ENCODE measurements around the gene CBR3. TPM values are rescaled to one million over a fixed set of nuclear protein-coding genes. Genes with fewer than 3 reads are reported as not detected.
"Not testable (repeated sequence)": the region's sequence is repeated elsewhere in the genome, so short reads cannot be mapped to it uniquely, and the experiment has no call there.

CBR3 gene
- total RNA-seq, 1 experiment from 2014 or later, result 1.6 TPM

DNA sequence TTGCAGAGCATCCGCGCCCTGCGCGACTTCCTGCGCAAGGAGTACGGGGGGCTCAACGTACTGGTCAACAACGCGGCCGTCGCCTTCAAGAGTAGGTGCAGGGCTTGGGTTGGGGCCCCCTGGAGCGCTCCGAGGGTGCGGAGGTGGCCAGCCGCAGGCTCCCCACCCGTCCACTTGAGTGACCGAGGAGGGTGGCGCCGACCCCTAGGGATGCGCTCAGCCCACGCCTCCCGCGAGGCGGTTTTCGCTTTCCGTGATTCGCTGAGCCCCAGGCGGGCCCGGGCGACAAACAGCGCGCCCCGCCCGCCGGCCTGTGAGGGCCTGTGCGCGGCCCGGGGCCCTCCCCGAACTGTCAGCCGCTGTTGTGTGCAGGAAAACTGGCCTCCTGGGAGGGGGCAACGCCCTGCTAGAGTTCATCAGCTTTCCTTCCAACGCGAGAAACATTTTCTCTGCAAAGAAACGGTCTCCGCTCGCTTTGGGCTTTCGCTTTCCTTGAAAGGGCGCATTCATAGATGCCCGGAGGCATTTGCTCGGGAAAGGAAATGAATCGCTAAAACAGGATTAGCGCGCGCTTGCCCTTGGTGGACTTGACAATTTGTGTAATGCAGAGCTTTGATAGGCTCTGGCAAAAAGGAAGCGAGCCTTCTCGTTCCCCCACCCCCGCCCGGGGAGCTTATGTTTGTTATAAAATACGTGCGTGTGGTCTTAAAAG, 668 bp downstream of the CBR3 start:
- DNase-seq (ENCODE audit: low read depth, low spot score) (no peak), ATAC-seq (peak; percentile 86)
- intact Hi-C loops (cut with micrococcal nuclease; ENCODE audit: unreplicated experiment) (no loop called here), in situ Hi-C loops (cut with HindIII; ENCODE audit: low pct_unique_long_range_greater_than_20kb, low sequenced_read_pairs) (no loop called here)
- POLR2A ChIA-PET, result interaction anchor here (0.6 kb wide), 1 partner anchor 759 kb away, joined by 3 read pairs; no protein-coding TSS in a partner anchor
- Histone ChIP-seq H3K9me3 (ENCODE audit: control insufficient read depth, insufficient read depth, low read depth, low read length) (no peaks in the 10 kb centered on the region), H3K36me3 (ENCODE audit: control insufficient read depth, insufficient read depth, low read length) (no peaks in the 10 kb centered on the region), H3K4me1 (ENCODE audit: control insufficient read depth, insufficient read depth, low read length) (peaks cover 5% of the 10 kb centered on the region; the same call in 1 of the 2 replicates), H3K27me3 (ENCODE audit: control insufficient read depth, insufficient read depth, low read length) (no peaks in the 10 kb centered on the region), H3K4me3 (ENCODE audit: low read depth in 2 of 2, low read length in 2 of 2) (peak overlapping the region; percentile 55 to 67), H3K27ac (ENCODE audit: low read length) (peak overlapping the region; percentile 48; the same call in 1 of the 2 replicates)
- CTCF ChIA-PET, result no interaction called here
- TF ChIP-seq TCF7L2 (IDR thresholded peaks at IDR 0.05; ENCODE audit: low read depth, low read length), result 0 out of 2 replicates have a peak, but pooled peaks have one; percentile 19
- TF ChIP-seq, protein P1, sequence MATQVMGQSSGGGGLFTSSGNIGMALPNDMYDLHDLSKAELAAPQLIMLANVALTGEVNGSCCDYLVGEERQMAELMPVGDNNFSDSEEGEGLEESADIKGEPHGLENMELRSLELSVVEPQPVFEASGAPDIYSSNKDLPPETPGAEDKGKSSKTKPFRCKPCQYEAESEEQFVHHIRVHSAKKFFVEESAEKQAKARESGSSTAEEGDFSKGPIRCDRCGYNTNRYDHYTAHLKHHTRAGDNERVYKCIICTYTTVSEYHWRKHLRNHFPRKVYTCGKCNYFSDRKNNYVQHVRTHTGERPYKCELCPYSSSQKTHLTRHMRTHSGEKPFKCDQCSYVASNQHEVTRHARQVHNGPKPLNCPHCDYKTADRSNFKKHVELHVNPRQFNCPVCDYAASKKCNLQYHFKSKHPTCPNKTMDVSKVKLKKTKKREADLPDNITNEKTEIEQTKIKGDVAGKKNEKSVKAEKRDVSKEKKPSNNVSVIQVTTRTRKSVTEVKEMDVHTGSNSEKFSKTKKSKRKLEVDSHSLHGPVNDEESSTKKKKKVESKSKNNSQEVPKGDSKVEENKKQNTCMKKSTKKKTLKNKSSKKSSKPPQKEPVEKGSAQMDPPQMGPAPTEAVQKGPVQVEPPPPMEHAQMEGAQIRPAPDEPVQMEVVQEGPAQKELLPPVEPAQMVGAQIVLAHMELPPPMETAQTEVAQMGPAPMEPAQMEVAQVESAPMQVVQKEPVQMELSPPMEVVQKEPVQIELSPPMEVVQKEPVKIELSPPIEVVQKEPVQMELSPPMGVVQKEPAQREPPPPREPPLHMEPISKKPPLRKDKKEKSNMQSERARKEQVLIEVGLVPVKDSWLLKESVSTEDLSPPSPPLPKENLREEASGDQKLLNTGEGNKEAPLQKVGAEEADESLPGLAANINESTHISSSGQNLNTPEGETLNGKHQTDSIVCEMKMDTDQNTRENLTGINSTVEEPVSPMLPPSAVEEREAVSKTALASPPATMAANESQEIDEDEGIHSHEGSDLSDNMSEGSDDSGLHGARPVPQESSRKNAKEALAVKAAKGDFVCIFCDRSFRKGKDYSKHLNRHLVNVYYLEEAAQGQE (IDR thresholded peaks at IDR 0.05; ENCODE audit: insufficient read depth in 1 of 2, low read depth in 2 of 2, low read length in 1 of 2), result no peak
- no TSS peak for BruUV-seq (replicated peaks)

DNA sequence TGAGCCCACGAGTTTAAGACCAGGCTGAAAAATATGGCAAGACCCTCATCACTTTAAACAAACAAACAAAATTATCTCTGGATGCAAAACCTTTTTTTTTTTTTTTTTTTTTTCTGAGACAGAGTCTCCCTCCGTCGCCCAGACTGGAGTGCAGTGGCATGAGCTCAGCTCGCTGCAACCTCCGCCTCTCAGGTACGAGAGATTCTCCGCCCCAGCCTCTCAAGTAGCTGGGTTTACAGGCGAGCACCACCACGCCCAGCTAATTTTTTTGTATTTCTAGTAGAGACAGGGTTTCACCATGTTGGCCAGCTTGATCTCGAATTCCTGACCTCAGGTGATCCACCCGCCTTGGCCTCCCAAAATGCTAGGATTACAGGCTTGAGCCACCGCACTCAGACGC, 4.9 kb downstream of the CBR3 start:
- H3K27ac ChIP-seq (ENCODE audit: low read length); in situ Hi-C loops (cut with HindIII; ENCODE audit: low pct_unique_long_range_greater_than_20kb, low sequenced_read_pairs); H3K27me3 ChIP-seq (ENCODE audit: control insufficient read depth, insufficient read depth, low read length); H3K4me1 ChIP-seq (ENCODE audit: control insufficient read depth, insufficient read depth, low read length); H3K4me3 ChIP-seq (ENCODE audit: low read depth in 2 of 2, low read length in 2 of 2); CTCF ChIA-PET; H3K9me3 ChIP-seq (ENCODE audit: control insufficient read depth, insufficient read depth, low read depth, low read length); H3K36me3 ChIP-seq (ENCODE audit: control insufficient read depth, insufficient read depth, low read length); DNase-seq (ENCODE audit: low read depth, low spot score); ATAC-seq; BruUV-seq (replicated peaks): not testable (repeated sequence)
- intact Hi-C loops (cut with micrococcal nuclease; ENCODE audit: unreplicated experiment), result loop anchor here (5.0 kb wide), 1 partner anchor 193 kb away; no protein-coding TSS in a partner anchor
- POLR2A ChIA-PET, result interaction anchor here (0.6 kb wide), 2 partner anchors 47 to 180 kb away, joined by 5 read pairs; partner anchors contain the start of gene MORC3

DNA sequence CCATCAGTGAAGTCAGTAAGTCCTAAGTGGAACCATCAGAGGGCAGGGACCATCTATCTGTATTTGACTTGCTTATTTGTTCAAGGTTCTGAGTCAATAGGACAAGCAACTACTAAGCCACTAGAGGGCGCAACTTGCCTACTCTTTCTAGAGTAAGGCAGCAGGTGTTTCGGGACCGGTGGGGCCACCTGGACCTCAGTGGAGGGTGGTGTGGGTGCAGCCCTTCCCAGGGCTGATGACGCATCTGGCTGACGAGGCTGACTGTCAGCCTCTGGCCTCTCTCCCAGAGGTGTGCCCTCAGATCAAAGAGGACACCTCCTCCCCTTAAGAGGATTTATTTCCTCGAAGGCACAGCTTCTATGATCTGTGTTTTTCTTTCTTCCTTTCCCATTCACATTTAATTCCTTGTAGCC, 6.6 kb downstream of the CBR3 start:
- TF ChIP-seq, protein P1 (IDR thresholded peaks at IDR 0.05; ENCODE audit: insufficient read depth in 1 of 2, low read depth in 2 of 2, low read length in 1 of 2), result no peak
- TF ChIP-seq POLR2AphosphoS5 (IDR thresholded peaks at IDR 0.05; ENCODE audit: low read depth, low read length) (no peak), SIN3A (IDR thresholded peaks at IDR 0.05; ENCODE audit: borderline replicate concordance, insufficient read depth, low read depth, low read length) (no peak), TCF7L2 (IDR thresholded peaks at IDR 0.05; ENCODE audit: low read depth, low read length) (peak; percentile 70; the same call in 1 of the 2 replicates)
- TF ChIP-seq, protein P2, sequence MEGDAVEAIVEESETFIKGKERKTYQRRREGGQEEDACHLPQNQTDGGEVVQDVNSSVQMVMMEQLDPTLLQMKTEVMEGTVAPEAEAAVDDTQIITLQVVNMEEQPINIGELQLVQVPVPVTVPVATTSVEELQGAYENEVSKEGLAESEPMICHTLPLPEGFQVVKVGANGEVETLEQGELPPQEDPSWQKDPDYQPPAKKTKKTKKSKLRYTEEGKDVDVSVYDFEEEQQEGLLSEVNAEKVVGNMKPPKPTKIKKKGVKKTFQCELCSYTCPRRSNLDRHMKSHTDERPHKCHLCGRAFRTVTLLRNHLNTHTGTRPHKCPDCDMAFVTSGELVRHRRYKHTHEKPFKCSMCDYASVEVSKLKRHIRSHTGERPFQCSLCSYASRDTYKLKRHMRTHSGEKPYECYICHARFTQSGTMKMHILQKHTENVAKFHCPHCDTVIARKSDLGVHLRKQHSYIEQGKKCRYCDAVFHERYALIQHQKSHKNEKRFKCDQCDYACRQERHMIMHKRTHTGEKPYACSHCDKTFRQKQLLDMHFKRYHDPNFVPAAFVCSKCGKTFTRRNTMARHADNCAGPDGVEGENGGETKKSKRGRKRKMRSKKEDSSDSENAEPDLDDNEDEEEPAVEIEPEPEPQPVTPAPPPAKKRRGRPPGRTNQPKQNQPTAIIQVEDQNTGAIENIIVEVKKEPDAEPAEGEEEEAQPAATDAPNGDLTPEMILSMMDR (IDR thresholded peaks at IDR 0.05), result peak; percentile 83

DNA sequence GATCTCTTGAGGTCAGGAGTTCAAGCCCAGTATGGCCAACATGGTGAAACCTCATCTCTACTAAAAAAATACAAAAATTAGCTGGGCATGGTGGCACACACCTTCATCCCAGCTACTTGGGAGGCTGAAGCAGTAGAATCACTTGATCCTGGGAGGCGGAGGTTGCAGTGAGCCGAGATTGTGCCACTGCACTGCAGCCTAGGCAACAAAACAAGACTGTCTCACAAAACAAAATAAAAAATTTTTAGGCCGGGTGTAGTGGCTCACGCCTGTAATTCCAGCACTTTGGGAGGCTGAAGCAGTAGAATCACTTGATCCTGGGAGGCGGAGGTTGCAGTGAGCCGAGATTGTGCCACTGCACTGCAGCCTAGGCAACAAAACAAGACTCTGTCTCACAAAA, 9.4 kb downstream of the CBR3 start:
- H3K27me3 ChIP-seq (ENCODE audit: control insufficient read depth, insufficient read depth, low read length); H3K9me3 ChIP-seq (ENCODE audit: control insufficient read depth, insufficient read depth, low read depth, low read length); POLR2A ChIA-PET; H3K36me3 ChIP-seq (ENCODE audit: control insufficient read depth, insufficient read depth, low read length); ATAC-seq; H3K27ac ChIP-seq (ENCODE audit: low read length); CTCF ChIA-PET; H3K4me3 ChIP-seq (ENCODE audit: low read depth in 2 of 2, low read length in 2 of 2); in situ Hi-C loops (cut with HindIII; ENCODE audit: low pct_unique_long_range_greater_than_20kb, low sequenced_read_pairs); DNase-seq (ENCODE audit: low read depth, low spot score); H3K4me1 ChIP-seq (ENCODE audit: control insufficient read depth, insufficient read depth, low read length); BruUV-seq (replicated peaks): not testable (repeated sequence)
- intact Hi-C loops (cut with micrococcal nuclease; ENCODE audit: unreplicated experiment), result loop anchor here (5.0 kb wide), 1 partner anchor 188 kb away; no protein-coding TSS in a partner anchor

More for the DNA sequence above, 6.6 kb downstream of the CBR3 start:
- no TSS peak for BruUV-seq (replicated peaks)
- ChIA-PET POLR2A (interaction anchor here (0.6 kb wide), 1 partner anchor 68 kb away, joined by 4 read pairs; no protein-coding TSS in a partner anchor), CTCF (interaction anchor here (0.7 kb wide), 1 partner anchor 244 kb away, joined by 3 read pairs; no protein-coding TSS in a partner anchor)
- Histone ChIP-seq H3K4me3 (ENCODE audit: low read depth in 2 of 2, low read length in 2 of 2) (no peak overlapping the region), H3K36me3 (ENCODE audit: control insufficient read depth, insufficient read depth, low read length) (no peaks in the 10 kb centered on the region), H3K27me3 (ENCODE audit: control insufficient read depth, insufficient read depth, low read length) (no peaks in the 10 kb centered on the region), H3K4me1 (ENCODE audit: control insufficient read depth, insufficient read depth, low read length) (no peaks in the 10 kb centered on the region), H3K27ac (ENCODE audit: low read length) (no peak overlapping the region), H3K9me3 (ENCODE audit: control insufficient read depth, insufficient read depth, low read depth, low read length) (no peaks in the 10 kb centered on the region)
- intact Hi-C loops (cut with micrococcal nuclease; ENCODE audit: unreplicated experiment), result loop anchor here (1.0 to 5.0 kb wide), 2 partner anchors 68 to 191 kb away; no protein-coding TSS in a partner anchor
- DNase-seq (ENCODE audit: low read depth, low spot score) (no peak), ATAC-seq (peak; percentile 95)
- in situ Hi-C loops (cut with HindIII; ENCODE audit: low pct_unique_long_range_greater_than_20kb, low sequenced_read_pairs), result no loop called here
